ENCODE measurements around the gene CCL7.

Gene CCL7

GRCh38 chr17:34276826-34277225 is 6.8 kb downstream of the CCL7 start:
- in situ Hi-C loops (cut with MboI; ENCODE audit: low sequenced_read_pairs), result no loop called here

DNA sequence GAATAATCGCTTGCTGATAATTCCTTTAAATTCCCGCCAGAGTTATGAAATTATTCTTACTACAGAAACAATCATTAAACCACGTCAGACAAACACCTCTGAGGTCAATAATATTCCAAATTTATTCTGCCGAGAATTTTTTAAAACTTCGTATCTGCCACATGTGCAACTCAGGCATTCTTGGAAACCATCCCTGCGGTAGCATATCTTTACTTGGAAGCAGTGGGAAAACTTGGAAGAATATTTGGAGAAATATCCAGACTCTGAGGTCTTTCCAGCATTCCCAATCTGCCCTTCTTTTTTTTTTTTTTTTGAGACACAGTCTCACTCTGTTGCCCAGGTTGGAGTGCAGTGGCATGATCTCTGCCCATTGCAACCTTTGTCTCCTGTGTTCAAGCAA is 13.6 kb downstream of the CCL7 start:
- in situ Hi-C loops (cut with MboI; ENCODE audit: low sequenced_read_pairs), result no loop called here

GRCh38 chr17:34285286-34285792 is 15.3 kb downstream of the CCL7 start, which contains the start of gene CCL11:
TSS of gene CCL11 (plus strand) at chr17:34285742. CDS start at chr17:34285809, 67 bp downstream.
- in situ Hi-C loops (cut with MboI; ENCODE audit: low sequenced_read_pairs), result no loop called here

DNA sequence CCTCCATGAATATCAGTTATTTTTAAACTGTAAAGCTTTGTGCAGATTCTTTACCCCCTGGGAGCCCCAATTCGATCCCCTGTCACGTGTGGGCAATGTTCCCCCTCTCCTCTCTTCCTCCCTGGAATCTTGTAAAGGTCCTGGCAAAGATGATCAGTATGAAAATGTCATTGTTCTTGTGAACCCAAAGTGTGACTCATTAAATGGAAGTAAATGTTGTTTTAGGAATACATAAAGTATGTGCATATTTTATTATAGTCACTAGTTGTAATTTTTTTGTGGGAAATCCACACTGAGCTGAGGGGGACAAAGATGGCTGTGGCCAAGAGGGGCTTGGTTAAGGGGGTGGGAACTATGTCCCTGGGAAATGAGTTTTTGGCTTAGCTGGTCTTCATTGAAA is 17.9 kb downstream of the CCL7 start:
- in situ Hi-C loops (cut with MboI; ENCODE audit: low sequenced_read_pairs), result no loop called here

DNA sequence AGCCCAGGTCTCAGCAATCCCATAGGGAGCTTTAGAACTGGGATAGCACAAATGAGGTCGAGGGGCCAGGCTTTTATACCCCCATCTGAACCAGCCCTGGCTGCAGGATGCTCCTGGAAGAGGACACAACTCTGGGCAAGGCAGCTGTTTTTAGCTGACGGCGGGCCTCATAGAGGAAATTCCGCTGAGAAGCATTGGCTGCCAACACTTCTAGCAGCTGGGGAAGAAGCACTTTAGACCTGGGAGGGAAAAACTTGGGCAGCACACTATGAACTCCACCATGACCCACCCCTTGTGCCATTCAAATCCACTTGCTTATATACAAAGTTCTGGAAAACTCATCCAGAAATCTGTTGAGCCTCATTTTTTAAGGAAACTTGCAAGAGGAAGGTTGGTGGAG is 20.6 kb downstream of the CCL7 start:
- in situ Hi-C loops (cut with MboI; ENCODE audit: low sequenced_read_pairs), result no loop called here

GRCh38 chr17:34291721-34292348 is 21.8 kb downstream of the CCL7 start:
- in situ Hi-C loops (cut with MboI; ENCODE audit: low sequenced_read_pairs), result no loop called here

GRCh38 chr17:34299027-34299426 is 29.0 kb downstream of the CCL7 start:
- in situ Hi-C loops (cut with MboI; ENCODE audit: low sequenced_read_pairs), result no loop called here

GRCh38 chr17:34299956-34300577 is 30.0 kb downstream of the CCL7 start:
- in situ Hi-C loops (cut with MboI; ENCODE audit: low sequenced_read_pairs), result loop anchor here (25.0 kb wide), 1 partner anchor 337 kb away; no protein-coding TSS in a partner anchor

DNA sequence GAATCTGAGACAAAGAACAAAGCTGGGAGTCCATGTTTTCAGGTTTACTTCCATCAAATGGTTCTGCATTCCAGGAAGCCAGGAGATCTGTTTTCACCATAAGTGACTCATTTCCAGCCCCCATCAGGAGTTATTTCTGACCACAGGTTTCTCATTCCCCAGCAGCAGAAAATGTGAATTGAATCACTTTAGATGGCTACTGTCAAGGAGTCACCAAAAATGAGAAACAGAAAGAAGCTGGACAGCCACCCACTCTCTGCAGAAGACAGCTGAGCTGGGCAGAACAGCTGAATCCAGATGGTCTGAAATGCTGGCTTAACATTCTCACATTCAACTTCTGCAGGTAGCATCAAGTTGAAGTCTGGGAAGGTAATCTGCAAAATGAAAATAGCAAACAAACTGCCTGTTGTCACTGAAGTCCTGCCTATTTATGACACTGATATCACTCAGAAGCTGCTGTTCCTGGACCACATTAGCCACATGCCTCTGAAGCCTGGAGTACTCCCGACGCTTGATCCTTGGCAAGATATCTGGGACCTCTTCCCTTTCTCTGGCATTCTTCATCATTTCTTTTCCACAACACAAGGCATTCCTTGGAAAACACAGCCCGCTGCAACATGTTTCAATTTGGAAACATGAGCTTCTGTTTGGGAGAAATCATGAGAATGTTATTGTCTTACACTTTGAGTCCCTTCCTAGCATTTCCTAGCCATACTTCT is 30.8 kb downstream of the CCL7 start:
- in situ Hi-C loops (cut with MboI; ENCODE audit: low sequenced_read_pairs), result loop anchor here (25.0 kb wide), 1 partner anchor 336 kb away; no protein-coding TSS in a partner anchor

- in situ Hi-C loops (cut with MboI; ENCODE audit: low sequenced_read_pairs), result loop anchor here (25.0 kb wide), 1 partner anchor 335 kb away; no protein-coding TSS in a partner anchor
Measured at GRCh38 chr17:34301986-34302385, 32.0 kb downstream of the CCL7 start.

DNA sequence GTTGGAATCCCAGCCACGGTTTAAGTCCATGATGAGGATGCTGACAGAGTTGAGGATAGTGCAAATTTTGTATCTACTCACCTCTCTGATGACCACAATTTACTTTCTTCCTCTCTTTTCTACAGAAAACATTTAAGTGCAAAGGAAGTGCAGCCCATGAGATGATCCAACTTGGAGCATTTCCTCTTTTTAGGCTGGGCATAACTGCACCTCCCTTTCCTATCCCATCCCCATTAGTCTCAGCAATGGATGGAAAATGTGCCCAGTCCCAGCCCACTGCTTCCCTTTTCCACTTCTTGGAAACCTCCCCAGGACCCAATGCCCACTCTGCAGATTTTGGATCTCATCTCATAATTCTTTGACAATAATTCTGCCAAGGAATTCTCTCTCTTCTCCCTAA is 32.6 kb downstream of the CCL7 start:
- in situ Hi-C loops (cut with MboI; ENCODE audit: low sequenced_read_pairs), result loop anchor here (25.0 kb wide), 1 partner anchor 335 kb away; no protein-coding TSS in a partner anchor

DNA sequence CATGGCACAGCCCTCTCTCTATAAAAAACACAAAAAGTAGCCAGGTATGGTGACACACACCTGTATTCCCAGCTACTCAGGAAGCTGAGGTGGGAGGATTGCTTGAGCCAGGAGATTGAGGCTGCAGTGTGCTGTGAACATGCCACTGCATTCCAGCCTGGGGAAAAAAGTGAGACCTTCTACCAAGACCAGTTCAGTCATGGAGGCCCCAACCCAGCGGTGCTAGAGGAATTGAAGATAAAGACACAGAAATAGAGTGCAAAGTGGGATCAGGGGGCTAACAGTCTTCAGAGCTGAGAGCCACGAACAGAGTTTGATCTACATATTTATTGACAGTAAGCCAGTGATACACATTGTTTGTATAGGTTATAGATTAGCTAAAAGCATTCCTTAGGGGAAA is 33.6 kb downstream of the CCL7 start:
- in situ Hi-C loops (cut with MboI; ENCODE audit: low sequenced_read_pairs), result loop anchor here (25.0 kb wide), 1 partner anchor 334 kb away; no protein-coding TSS in a partner anchor

- in situ Hi-C loops (cut with MboI; ENCODE audit: low sequenced_read_pairs), result loop anchor here (25.0 kb wide), 1 partner anchor 332 kb away; no protein-coding TSS in a partner anchor
Measured at GRCh38 chr17:34305061-34305460, 35.0 kb downstream of the CCL7 start.

DNA sequence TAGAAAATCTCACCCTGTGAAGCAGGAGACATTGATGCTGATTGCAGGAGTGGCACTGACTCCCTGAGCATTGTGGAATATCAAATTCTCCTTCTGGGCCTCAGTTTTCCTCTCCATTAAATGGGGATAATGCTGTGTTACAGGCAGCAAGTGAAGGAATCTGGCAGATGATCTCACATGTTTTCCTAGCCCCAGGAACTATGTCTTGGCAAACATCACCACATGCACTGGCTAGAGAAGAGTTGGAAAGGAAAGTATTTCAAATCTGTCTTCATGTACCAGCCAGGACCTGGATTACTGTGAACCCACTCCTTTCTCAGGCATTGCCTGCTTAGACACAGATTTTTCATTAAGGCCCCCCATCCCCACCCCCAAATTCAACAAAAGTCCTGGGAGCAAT is 35.6 kb downstream of the CCL7 start:
- in situ Hi-C loops (cut with MboI; ENCODE audit: low sequenced_read_pairs), result loop anchor here (25.0 kb wide), 1 partner anchor 332 kb away; no protein-coding TSS in a partner anchor

GRCh38 chr17:34306466-34306865 is 36.4 kb downstream of the CCL7 start:
- in situ Hi-C loops (cut with MboI; ENCODE audit: low sequenced_read_pairs), result loop anchor here (25.0 kb wide), 1 partner anchor 331 kb away; no protein-coding TSS in a partner anchor

GRCh38 chr17:34307110-34307509 is 37.1 kb downstream of the CCL7 start:
- in situ Hi-C loops (cut with MboI; ENCODE audit: low sequenced_read_pairs), result loop anchor here (25.0 kb wide), 1 partner anchor 330 kb away; no protein-coding TSS in a partner anchor

GRCh38 chr17:34308371-34308770 is 38.4 kb downstream of the CCL7 start:
- in situ Hi-C loops (cut with MboI; ENCODE audit: low sequenced_read_pairs), result loop anchor here (25.0 kb wide), 1 partner anchor 329 kb away; no protein-coding TSS in a partner anchor

GRCh38 chr17:34311291-34311690 is 41.3 kb downstream of the CCL7 start:
- in situ Hi-C loops (cut with MboI; ENCODE audit: low sequenced_read_pairs), result loop anchor here (25.0 kb wide), 1 partner anchor 326 kb away; no protein-coding TSS in a partner anchor

DNA sequence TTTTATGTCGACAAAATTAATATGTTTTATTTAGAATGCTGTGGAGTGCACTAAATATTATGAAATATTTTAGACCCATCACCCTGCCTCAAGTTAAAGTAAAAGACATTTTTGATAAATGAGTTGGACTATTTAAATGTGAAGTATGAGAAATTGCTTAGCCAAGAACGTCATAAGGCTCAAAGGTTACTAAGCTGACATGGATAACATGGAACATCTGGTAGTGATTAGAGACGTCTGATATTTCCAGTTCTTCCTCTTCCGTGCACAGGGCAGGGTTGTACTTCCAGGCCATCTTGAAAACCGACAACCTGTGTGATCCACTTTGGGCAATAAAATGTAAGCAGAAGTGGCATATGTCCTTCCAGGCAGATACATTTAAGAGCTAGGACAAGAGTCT is 42.1 kb downstream of the CCL7 start:
- in situ Hi-C loops (cut with MboI; ENCODE audit: low sequenced_read_pairs), result loop anchor here (25.0 kb wide), 1 partner anchor 325 kb away; no protein-coding TSS in a partner anchor

- in situ Hi-C loops (cut with MboI; ENCODE audit: low sequenced_read_pairs), result loop anchor here (25.0 kb wide), 1 partner anchor 324 kb away; no protein-coding TSS in a partner anchor
Measured at GRCh38 chr17:34313164-34313563, 43.1 kb downstream of the CCL7 start.

DNA sequence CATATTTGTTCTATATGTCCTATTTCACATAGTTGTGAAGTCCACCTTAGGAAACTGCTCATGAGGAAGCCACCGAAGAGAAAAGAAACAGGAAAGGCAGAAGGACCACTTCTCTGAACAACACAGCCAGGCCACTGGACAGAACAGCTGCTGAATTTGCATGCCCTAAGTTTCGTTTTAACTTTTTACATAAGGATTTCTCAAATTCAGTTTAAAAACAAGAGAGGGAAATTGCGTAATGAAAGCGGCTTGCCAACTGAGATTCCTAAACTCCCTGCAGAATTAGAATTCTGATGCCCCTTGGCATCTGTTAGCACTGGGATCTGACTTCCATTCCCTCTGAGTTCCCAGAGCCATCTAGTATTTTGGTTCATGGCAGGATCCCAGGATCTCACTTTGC is 44.3 kb downstream of the CCL7 start:
- in situ Hi-C loops (cut with MboI; ENCODE audit: low sequenced_read_pairs), result loop anchor here (25.0 kb wide), 1 partner anchor 323 kb away; no protein-coding TSS in a partner anchor

Data from HL-60/S4 treated with phorbol 12-myristate 13-acetate at 8.2 ng/mL for 4 days and 3 days (cell line).